ENCODE data around the gene TMEM117. TPM values are rescaled to one million over a fixed set of nuclear protein-coding genes. Genes with fewer than 3 reads are reported as not detected.

The TMEM117 gene
- total and polyA plus RNA-seq, 10 of the 15 experiments (the other 5 are each of a cell fraction or from before 2014, with no cell fraction given), result 3.1 to 8.2 (median 6.1) TPM

GRCh38 chr12:43863770-43864366 is 28.0 kb downstream of the TMEM117 start:
- H3K27ac ChIP-seq (ENCODE audit: control insufficient read depth, insufficient read depth), result no peak overlapping the region
- H2AFZ ChIP-seq (ENCODE audit: control insufficient read depth, low read depth, low read length), result no peak overlapping the region
- no TSS peak for BruUV-seq (replicated peaks)
- ATAC-seq (no peak), DNase-seq (ENCODE audit: low read depth, low spot score) (no peak), FAIRE-seq (no peak)
- WGBS (ENCODE audit: insufficient coverage, insufficient replicate concordance, low lambda C conversion rate, missing lambda C conversion rate), result 95% methylated on average over 20 of the region's 23 CpGs
- ChIA-PET SMC1A (ENCODE audit: uncharacterized antibody, unreplicated experiment) (no interaction called here), CTCF (interaction anchor here (1.1 kb wide), 1 partner anchor 19 kb away, joined by 4 read pairs; no protein-coding TSS in a partner anchor), RAD21 (ENCODE audit: unreplicated experiment) (no interaction called here), POLR2A (no interaction called here)
- no peaks in the 10 kb centered on the region for H3K9me3 ChIP-seq (replicated peaks; ENCODE audit: control insufficient read depth, insufficient read depth, low read length)
- H3K4me3 ChIP-seq, result no peak overlapping the region
- H3K9ac ChIP-seq (ENCODE audit: control insufficient read depth, insufficient read depth, low read length), result no peak overlapping the region
- no peaks in the 10 kb centered on the region for H4K20me1 ChIP-seq (ENCODE audit: control insufficient read depth, insufficient read depth)
- H3K4me2 ChIP-seq (ENCODE audit: control insufficient read depth, insufficient read depth), result no peak overlapping the region
- intact Hi-C loops (cut with micrococcal nuclease; ENCODE audit: unreplicated experiment), result no loop called here
- H3K36me3 ChIP-seq (ENCODE audit: control insufficient read depth in 2 of 2, insufficient read depth in 2 of 2, low read length in 1 of 2), result no peaks in the 10 kb centered on the region
- in situ Hi-C loops (cut with MboI), result no loop called here
- H3K4me1 ChIP-seq (ENCODE audit: control insufficient read depth, insufficient read depth, low read length), result no peaks in the 10 kb centered on the region; the same call in 1 of the 2 replicates
- H3K27me3 ChIP-seq (replicated peaks in 1 of 2; ENCODE audit: control insufficient read depth in 2 of 2, insufficient read depth in 2 of 2, low read length in 1 of 2), result no peaks in the 10 kb centered on the region
- H3K79me2 ChIP-seq (ENCODE audit: control insufficient read depth, insufficient read depth, low read length), result no peaks in the 10 kb centered on the region
- TF ChIP-seq SMAD5 (IDR thresholded peaks at IDR 0.05; ENCODE audit: low read depth) (no peak), CBFB (IDR thresholded peaks at IDR 0.05; ENCODE audit: low read depth) (no peak), ZNF24 (IDR thresholded peaks at IDR 0.05) (no peak), CREB1 (IDR thresholded peaks at IDR 0.05; ENCODE audit: low read depth) (no peak), BCL11A (IDR thresholded peaks at IDR 0.05; ENCODE audit: low read depth, low read length) (no peak), EP300 (IDR thresholded peaks at IDR 0.05; ENCODE audit: borderline replicate concordance in 1 of 2, control insufficient read depth in 1 of 2, low read depth in 2 of 2, low read length in 2 of 2) (no peak), HCFC1 (IDR thresholded peaks at IDR 0.05; ENCODE audit: low read length) (no peak), JUND (IDR thresholded peaks at IDR 0.05; ENCODE audit: low read depth, low read length) (no peak), NBN (IDR thresholded peaks at IDR 0.05) (no peak), RUNX3 (IDR thresholded peaks at IDR 0.05; ENCODE audit: low read length) (no peak), ATF3 (IDR thresholded peaks at IDR 0.05; ENCODE audit: borderline replicate concordance, extremely low read depth, low read depth, low read length) (no peak), PML (IDR thresholded peaks at IDR 0.05; ENCODE audit: low read length) (no peak), RAD51 (IDR thresholded peaks at IDR 0.05) (no peak), MLLT1 (IDR thresholded peaks at IDR 0.05) (no peak)
- TF ChIP-seq, protein P1, sequence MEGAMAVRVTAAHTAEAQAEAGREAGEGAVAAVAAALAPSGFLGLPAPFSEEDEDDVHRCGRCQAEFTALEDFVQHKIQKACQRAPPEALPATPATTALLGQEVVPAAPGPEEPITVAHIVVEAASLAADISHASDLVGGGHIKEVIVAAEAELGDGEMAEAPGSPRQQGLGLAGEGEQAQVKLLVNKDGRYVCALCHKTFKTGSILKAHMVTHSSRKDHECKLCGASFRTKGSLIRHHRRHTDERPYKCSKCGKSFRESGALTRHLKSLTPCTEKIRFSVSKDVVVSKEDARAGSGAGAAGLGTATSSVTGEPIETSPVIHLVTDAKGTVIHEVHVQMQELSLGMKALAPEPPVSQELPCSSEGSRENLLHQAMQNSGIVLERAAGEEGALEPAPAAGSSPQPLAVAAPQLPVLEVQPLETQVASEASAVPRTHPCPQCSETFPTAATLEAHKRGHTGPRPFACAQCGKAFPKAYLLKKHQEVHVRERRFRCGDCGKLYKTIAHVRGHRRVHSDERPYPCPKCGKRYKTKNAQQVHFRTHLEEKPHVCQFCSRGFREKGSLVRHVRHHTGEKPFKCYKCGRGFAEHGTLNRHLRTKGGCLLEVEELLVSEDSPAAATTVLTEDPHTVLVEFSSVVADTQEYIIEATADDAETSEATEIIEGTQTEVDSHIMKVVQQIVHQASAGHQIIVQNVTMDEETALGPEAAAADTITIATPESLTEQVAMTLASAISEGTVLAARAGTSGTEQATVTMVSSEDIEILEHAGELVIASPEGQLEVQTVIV (IDR thresholded peaks at IDR 0.05; ENCODE audit: borderline replicate concordance, partially characterized antibody), result no peak
- TF ChIP-seq, protein P2, sequence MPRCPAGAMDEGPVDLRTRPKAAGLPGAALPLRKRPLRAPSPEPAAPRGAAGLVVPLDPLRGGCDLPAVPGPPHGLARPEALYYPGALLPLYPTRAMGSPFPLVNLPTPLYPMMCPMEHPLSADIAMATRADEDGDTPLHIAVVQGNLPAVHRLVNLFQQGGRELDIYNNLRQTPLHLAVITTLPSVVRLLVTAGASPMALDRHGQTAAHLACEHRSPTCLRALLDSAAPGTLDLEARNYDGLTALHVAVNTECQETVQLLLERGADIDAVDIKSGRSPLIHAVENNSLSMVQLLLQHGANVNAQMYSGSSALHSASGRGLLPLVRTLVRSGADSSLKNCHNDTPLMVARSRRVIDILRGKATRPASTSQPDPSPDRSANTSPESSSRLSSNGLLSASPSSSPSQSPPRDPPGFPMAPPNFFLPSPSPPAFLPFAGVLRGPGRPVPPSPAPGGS (IDR thresholded peaks at IDR 0.05; ENCODE audit: borderline replicate concordance, insufficient read depth, low read depth, low read length, poor library complexity, severe bottlenecking), result no peak
